Ovary (tissue), 3 donors: ENCODE data around the gene SND1.

Experiments used
- EP300 ChIP-seq: sonication (generic); formaldehyde crosslinking; IDR thresholded peaks from one replicate; pipeline ENCODE4 v1.6.1; 2017; ENCODE audit warnings: antibody characterized with exemption
- POLR2A ChIP-seq: fragments of 450-650 bp; IDR thresholded peaks from one replicate; pipeline ENCODE4 v1.6.1; 2017; ENCODE audit warnings: antibody characterized with exemption, mild to moderate bottlenecking, moderate library complexity
- TF ChIP-seq, protein P1 (sequence below), 3 donors: fragments of 450-650 bp in 2 of 3; fragments of 200-600 bp in 1 of 3; IDR thresholded peaks; one replicate each; pipeline versions ENCODE4 v1.5.1 to v1.8.0; 2016 to 2022; ENCODE audit warnings: antibody characterized with exemption in 3 of 3, mild to moderate bottlenecking in 1 of 3
- donor health status: DM: no; HTN: no; CAD: no.

DNA sequence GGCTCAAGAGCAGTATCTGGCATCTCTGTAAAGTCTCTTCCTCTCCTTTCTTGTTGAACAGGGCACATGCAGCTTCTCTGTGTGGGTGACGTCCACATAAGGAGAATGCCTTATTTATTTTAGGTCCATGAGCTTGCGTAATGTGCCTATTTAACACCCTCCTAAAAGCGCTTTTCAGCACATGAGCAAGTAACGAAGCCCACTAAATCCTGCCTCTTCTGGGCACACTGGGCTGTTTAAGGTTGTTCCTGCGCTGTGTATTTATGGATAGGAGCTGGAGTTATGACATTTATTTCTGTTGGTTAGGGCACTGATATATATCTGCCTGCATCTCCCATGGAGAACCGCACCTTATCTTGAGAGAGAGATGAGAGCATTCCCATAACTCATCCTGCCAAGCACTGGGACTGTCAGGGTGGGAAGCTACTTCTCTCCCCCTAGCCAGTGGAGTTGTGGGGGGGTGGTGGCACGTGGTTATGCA is 303.1 kb downstream of the SND1 start:
- TF ChIP-seq, protein P1, sequence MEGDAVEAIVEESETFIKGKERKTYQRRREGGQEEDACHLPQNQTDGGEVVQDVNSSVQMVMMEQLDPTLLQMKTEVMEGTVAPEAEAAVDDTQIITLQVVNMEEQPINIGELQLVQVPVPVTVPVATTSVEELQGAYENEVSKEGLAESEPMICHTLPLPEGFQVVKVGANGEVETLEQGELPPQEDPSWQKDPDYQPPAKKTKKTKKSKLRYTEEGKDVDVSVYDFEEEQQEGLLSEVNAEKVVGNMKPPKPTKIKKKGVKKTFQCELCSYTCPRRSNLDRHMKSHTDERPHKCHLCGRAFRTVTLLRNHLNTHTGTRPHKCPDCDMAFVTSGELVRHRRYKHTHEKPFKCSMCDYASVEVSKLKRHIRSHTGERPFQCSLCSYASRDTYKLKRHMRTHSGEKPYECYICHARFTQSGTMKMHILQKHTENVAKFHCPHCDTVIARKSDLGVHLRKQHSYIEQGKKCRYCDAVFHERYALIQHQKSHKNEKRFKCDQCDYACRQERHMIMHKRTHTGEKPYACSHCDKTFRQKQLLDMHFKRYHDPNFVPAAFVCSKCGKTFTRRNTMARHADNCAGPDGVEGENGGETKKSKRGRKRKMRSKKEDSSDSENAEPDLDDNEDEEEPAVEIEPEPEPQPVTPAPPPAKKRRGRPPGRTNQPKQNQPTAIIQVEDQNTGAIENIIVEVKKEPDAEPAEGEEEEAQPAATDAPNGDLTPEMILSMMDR (IDR thresholded peaks at IDR 0.05), result no peak
- no peak for TF ChIP-seq EP300
- no peak for TF ChIP-seq POLR2A
